Cardiac muscle cell (in vitro differentiated cells and primary cell): ENCODE results near the gene TSPEAR. TPM values are rescaled to one million over a fixed set of nuclear protein-coding genes. Genes with fewer than 3 reads are reported as not detected.

Experiments used
- DNase-seq, 2 donors: peaks; one replicate each; pipeline versions ENCODE4 v3.0.0 to v3.0.0-alpha.2; 2010 to 2017; ENCODE audit warnings: low read depth in 1 of 2, low spot score in 1 of 2
- H3K27ac ChIP-seq: fragments of 200-600 bp; sonication (generic); 2 replicates; pipeline ENCODE4 v1.5.1; 2016
- H3K27me3 ChIP-seq: fragments of 200-600 bp; sonication (generic); 2 replicates; pipeline ENCODE4 v1.6.0; 2016; ENCODE audit warnings: control low read depth
- H3K36me3 ChIP-seq: fragments of 200-600 bp; sonication (generic); 2 replicates; pipeline ENCODE4 v1.5.1; 2016; ENCODE audit warnings: control low read depth
- H3K4me1 ChIP-seq: fragments of 200-600 bp; sonication (generic); 2 replicates; pipeline ENCODE4 v1.8.1; 2017; ENCODE audit warnings: low read depth, mild to moderate bottlenecking, mixed run types
- H3K4me3 ChIP-seq: fragments of 200-600 bp; sonication (generic); 2 replicates; pipeline ENCODE4 v1.5.1; 2016; ENCODE audit warnings: mild to moderate bottlenecking
- H3K9me3 ChIP-seq: fragments of 200-600 bp; sonication (generic); 2 replicates; pipeline ENCODE4 v1.5.1; 2017; ENCODE audit warnings: low read depth, mild to moderate bottlenecking, control low read depth
- CTCF ChIP-seq: IDR thresholded peaks from 2 replicates; pipeline ENCODE4 v1.5.1; 2012; ENCODE audit warnings: low read depth, mild to moderate bottlenecking, low read length
- polyA plus RNA-seq: library from polyadenylated mRNA; unstranded; fragments of >200 nt; fragmentation: Nextera tagmentation; extraction: Ambion mirVana; gene quantifications from 2 replicates; pipeline ENCODE4 v1.2.1, GENCODE V29; 2016
- total RNA-seq: library from RNA; depleted of rRNA; stranded (reverse); fragments of >200 nt; gene quantifications from 2 replicates; pipeline ENCODE4 v1.2.3, GENCODE V29; 2016

Gene TSPEAR
- total and polyA plus RNA-seq, 2 experiments from 2014 or later: 2.8 to 3.4 TPM

- Histone ChIP-seq H3K27me3 (no peaks in the 10 kb centered on the region), H3K36me3 (no peaks in the 10 kb centered on the region), H3K4me1 (no peaks in the 10 kb centered on the region), H3K27ac (no peak overlapping the region), H3K4me3 (no peak overlapping the region), H3K9me3 (peaks cover 5% of the 10 kb centered on the region)
- no peak for TF ChIP-seq CTCF
- no peak for DNase-seq
These were observed 22.8 kb upstream of the TSPEAR start for GRCh38 chr21:44734026-44734745.

GRCh38 chr21:44732956-44733355, 21.6 kb upstream of the TSPEAR start:
- no peaks in the 10 kb centered on the region for H3K27me3 ChIP-seq
- H3K4me3 ChIP-seq: no peak overlapping the region
- H3K9me3 ChIP-seq: no peaks in the 10 kb centered on the region
- H3K4me1 ChIP-seq: no peaks in the 10 kb centered on the region
- no peak overlapping the region for H3K27ac ChIP-seq
- no peak for TF ChIP-seq CTCF
- no peaks in the 10 kb centered on the region for H3K36me3 ChIP-seq
- no peak for DNase-seq

DNA sequence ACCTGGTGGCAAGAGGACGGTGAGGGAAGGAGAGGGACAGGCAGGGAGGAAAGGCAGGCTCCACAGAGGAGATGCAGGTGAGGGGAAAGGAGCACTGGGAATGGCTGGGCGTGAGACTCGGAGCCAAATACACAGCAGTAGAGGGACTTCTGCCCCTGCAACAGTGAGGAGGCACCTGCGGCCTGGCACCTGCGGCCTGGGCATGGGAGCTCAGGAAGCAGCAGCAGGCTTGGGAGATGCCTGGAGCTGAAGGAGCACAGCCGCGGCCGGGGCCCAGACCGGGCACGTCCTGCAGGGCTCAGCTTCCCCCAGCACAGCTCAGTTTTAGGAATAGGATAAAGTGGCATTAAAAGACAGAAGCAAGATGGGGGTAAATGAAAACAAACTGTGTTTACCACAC, 20.9 kb upstream of the TSPEAR start:
- no peaks in the 10 kb centered on the region for H3K36me3 ChIP-seq
- no peak overlapping the region for H3K4me3 ChIP-seq
- H3K4me1 ChIP-seq: no peaks in the 10 kb centered on the region
- TF ChIP-seq CTCF: no peak
- H3K27me3 ChIP-seq: peaks cover 2% of the 10 kb centered on the region
- no peak overlapping the region for H3K27ac ChIP-seq
- H3K9me3 ChIP-seq: no peaks in the 10 kb centered on the region
- DNase-seq: no peak

DNA sequence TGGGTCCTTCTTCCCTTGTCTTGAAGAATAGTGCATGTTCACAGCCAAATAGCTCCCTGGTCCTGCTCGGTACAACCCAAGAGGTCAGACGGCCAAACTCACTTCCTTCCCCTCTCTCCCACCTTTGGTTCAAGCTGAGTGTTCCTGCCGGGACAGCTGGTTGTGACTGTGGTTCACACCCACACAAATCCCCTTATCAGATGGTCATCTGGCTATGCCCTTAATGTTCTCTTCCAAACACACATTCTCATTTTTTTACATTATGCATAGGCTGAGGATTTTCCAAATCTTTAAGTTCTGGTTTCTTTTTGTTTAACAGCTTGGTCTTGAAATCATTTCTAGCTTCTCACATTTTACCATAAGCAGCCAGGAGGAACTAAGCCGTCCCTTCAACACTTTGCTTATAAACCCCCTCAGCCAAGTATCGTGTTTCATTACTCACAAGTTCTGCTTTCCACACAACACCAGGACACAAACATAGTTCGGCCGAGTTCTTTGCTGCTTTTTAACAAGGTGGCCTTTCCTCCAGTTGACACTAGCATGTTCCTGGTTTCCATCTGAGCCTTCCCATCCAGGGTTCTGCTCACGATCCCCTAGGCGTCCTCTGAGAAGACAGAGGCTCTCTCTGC, 19.7 kb upstream of the TSPEAR start:
- H3K36me3 ChIP-seq: no peaks in the 10 kb centered on the region
- no peak overlapping the region for H3K27ac ChIP-seq
- H3K27me3 ChIP-seq: peaks cover 7% of the 10 kb centered on the region
- no peaks in the 10 kb centered on the region for H3K4me1 ChIP-seq
- no peaks in the 10 kb centered on the region for H3K9me3 ChIP-seq
- TF ChIP-seq CTCF: no peak
- H3K4me3 ChIP-seq: no peak overlapping the region
- DNase-seq: no peak

GRCh38 chr21:44730028-44730395, 18.6 kb upstream of the TSPEAR start:
- Histone ChIP-seq H3K27ac (no peak overlapping the region), H3K4me3 (no peak overlapping the region), H3K36me3 (no peaks in the 10 kb centered on the region), H3K27me3 (peaks cover 7% of the 10 kb centered on the region), H3K9me3 (no peaks in the 10 kb centered on the region), H3K4me1 (no peaks in the 10 kb centered on the region)
- DNase-seq: no peak
- TF ChIP-seq CTCF: no peak
